Thyroid gland (tissue), 4 donors: ENCODE results near the gene PHIP.

ENCODE experiments used
- POLR2A ChIP-seq, 2 donors: fragments of 450-650 bp; IDR thresholded peaks; one replicate each; pipeline ENCODE4 v1.6.1; 2017; ENCODE audit warnings: antibody characterized with exemption in 2 of 2, mild to moderate bottlenecking in 2 of 2, moderate library complexity in 1 of 2
- TF ChIP-seq, protein P1 (sequence below), 6 experiments: fragments of 200-600 bp in 3 of 6; fragments of 450-650 bp in 3 of 6; sonication (generic) in 3 of 6; IDR thresholded peaks; one replicate each; pipeline ENCODE4 v1.5.1; 2016 to 2019; ENCODE audit warnings: antibody characterized with exemption in 6 of 6, mild to moderate bottlenecking in 2 of 6, inconsistent platforms in 1 of 6, moderate library complexity in 1 of 6

DNA sequence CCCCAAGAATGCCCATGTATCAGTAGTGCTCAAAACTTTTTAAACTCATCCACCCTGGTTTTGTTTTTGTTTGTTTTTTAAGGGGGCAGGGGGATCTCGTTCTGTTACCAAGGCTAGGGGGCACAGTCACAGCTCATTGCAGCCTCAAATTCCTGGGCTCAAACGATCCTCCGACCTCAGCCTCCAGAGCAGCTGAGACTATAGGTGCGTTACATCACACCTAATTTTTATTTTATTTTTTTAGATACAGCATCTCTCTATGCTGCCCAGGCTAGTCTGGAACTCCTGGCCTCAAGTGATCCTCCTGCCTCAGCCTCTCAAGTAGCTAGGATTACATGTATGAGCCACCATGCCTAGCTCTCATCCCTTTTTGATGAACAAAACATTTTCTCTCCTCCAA, 11.2 kb downstream of the PHIP start:
- TF ChIP-seq, protein P1, sequence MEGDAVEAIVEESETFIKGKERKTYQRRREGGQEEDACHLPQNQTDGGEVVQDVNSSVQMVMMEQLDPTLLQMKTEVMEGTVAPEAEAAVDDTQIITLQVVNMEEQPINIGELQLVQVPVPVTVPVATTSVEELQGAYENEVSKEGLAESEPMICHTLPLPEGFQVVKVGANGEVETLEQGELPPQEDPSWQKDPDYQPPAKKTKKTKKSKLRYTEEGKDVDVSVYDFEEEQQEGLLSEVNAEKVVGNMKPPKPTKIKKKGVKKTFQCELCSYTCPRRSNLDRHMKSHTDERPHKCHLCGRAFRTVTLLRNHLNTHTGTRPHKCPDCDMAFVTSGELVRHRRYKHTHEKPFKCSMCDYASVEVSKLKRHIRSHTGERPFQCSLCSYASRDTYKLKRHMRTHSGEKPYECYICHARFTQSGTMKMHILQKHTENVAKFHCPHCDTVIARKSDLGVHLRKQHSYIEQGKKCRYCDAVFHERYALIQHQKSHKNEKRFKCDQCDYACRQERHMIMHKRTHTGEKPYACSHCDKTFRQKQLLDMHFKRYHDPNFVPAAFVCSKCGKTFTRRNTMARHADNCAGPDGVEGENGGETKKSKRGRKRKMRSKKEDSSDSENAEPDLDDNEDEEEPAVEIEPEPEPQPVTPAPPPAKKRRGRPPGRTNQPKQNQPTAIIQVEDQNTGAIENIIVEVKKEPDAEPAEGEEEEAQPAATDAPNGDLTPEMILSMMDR (IDR thresholded peaks at IDR 0.05): no peak
- no peak for TF ChIP-seq POLR2A (IDR thresholded peaks at IDR 0.05)
